Fibroblast of skin of right quadriceps (primary cell): ENCODE measurements around the gene CD302.
"Not testable (repeated sequence)": the region's sequence is repeated elsewhere in the genome, so short reads cannot be mapped to it uniquely, and the experiment has no call there.

Source experiments
- DNase-seq: peaks from one replicate; pipeline ENCODE4 v3.0.0-alpha.2; 2013

The CD302 gene

GRCh38 chr2:159744363-159744762 is 53.6 kb downstream of the CD302 start:
- no peak for DNase-seq

- no peak for DNase-seq
Observed at GRCh38 chr2:159742846-159743245, 55.2 kb downstream of the CD302 start.

GRCh38 chr2:159738509-159739390 is 59.3 kb downstream of the CD302 start:
- DNase-seq, result no peak

GRCh38 chr2:159737917-159738296 is 60.1 kb downstream of the CD302 start:
- DNase-seq, result no peak

GRCh38 chr2:159737292-159737916 is 60.6 kb downstream of the CD302 start:
- DNase-seq, result peak; percentile 17

GRCh38 chr2:159736048-159736447 is 62.0 kb downstream of the CD302 start:
- DNase-seq, result peak; percentile 66

GRCh38 chr2:159735648-159736047 is 62.4 kb downstream of the CD302 start:
- DNase-seq, result no peak

GRCh38 chr2:159728629-159729028 is 69.4 kb downstream of the CD302 start:
- DNase-seq, result no peak

GRCh38 chr2:159725713-159726112 is 72.3 kb downstream of the CD302 start:
- no peak for DNase-seq

GRCh38 chr2:159724795-159725572 is 73.0 kb downstream of the CD302 start:
- DNase-seq, result not testable (repeated sequence)

GRCh38 chr2:159722580-159722979 is 75.4 kb downstream of the CD302 start:
- no peak for DNase-seq

GRCh38 chr2:159720676-159721075 is 77.3 kb downstream of the CD302 start:
- DNase-seq, result no peak
